ENCODE measurements around the gene SYCP2L.

SYCP2L gene

DNA sequence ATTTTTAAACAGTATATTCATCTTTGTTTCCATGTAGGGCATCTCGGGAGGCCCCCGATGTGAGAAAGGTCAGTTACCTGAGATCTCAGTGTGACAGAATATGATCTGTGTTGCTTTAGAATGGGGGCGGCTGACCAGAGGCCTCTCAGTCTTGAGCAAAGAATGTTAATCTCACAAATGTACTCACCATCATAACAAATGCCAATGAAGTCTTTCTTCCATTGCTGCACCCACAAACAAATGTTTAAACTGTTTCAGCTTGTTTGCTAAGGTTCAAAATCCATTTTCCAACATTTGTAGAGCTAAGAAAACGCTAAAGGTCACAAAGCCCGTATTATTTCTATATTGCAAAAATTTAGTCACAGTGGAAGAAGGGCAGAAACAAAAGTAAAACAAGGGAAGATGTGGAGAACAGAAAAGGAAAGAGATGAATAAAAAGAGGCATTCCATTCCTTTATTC is 125.5 kb downstream of the SYCP2L start:
- no peak for DNase-seq
- Histone ChIP-seq H3K27ac (no peak overlapping the region), H3K4me3 (ENCODE audit: low read depth, low read length) (no peak overlapping the region), H3K27me3 (replicated peaks) (no peaks in the 10 kb centered on the region), H3K36me3 (replicated peaks) (no peaks in the 10 kb centered on the region)
- in situ Hi-C loops (cut with HindIII; ENCODE audit: low pct_ligation_motif_present, low sequenced_read_pairs), result no loop called here
- TF ChIP-seq, protein P1, sequence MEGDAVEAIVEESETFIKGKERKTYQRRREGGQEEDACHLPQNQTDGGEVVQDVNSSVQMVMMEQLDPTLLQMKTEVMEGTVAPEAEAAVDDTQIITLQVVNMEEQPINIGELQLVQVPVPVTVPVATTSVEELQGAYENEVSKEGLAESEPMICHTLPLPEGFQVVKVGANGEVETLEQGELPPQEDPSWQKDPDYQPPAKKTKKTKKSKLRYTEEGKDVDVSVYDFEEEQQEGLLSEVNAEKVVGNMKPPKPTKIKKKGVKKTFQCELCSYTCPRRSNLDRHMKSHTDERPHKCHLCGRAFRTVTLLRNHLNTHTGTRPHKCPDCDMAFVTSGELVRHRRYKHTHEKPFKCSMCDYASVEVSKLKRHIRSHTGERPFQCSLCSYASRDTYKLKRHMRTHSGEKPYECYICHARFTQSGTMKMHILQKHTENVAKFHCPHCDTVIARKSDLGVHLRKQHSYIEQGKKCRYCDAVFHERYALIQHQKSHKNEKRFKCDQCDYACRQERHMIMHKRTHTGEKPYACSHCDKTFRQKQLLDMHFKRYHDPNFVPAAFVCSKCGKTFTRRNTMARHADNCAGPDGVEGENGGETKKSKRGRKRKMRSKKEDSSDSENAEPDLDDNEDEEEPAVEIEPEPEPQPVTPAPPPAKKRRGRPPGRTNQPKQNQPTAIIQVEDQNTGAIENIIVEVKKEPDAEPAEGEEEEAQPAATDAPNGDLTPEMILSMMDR (IDR thresholded peaks at IDR 0.05; ENCODE audit: low read depth, low read length, missing control alignments), result no peak

GRCh38 chr6:11012976-11013720 is 126.3 kb downstream of the SYCP2L start:
- H3K27ac ChIP-seq, result no peak overlapping the region
- H3K4me3 ChIP-seq (ENCODE audit: low read depth, low read length), result no peak overlapping the region
- no peak for DNase-seq
- H3K27me3 ChIP-seq (replicated peaks), result no peaks in the 10 kb centered on the region
- TF ChIP-seq, protein P1 (IDR thresholded peaks at IDR 0.05; ENCODE audit: low read depth, low read length, missing control alignments), result no peak
- H3K36me3 ChIP-seq (replicated peaks), result no peaks in the 10 kb centered on the region
- in situ Hi-C loops (cut with HindIII; ENCODE audit: low pct_ligation_motif_present, low sequenced_read_pairs), result no loop called here

- Histone ChIP-seq H3K36me3 (replicated peaks) (no peaks in the 10 kb centered on the region), H3K27ac (no peak overlapping the region), H3K4me3 (ENCODE audit: low read depth, low read length) (no peak overlapping the region), H3K27me3 (replicated peaks) (no peaks in the 10 kb centered on the region)
- in situ Hi-C loops (cut with HindIII; ENCODE audit: low pct_ligation_motif_present, low sequenced_read_pairs), result no loop called here
- no peak for DNase-seq
- TF ChIP-seq, protein P1 (IDR thresholded peaks at IDR 0.05; ENCODE audit: low read depth, low read length, missing control alignments), result peak; percentile 4
Observed at GRCh38 chr6:11013721-11014070, 126.8 kb downstream of the SYCP2L start.

DNA sequence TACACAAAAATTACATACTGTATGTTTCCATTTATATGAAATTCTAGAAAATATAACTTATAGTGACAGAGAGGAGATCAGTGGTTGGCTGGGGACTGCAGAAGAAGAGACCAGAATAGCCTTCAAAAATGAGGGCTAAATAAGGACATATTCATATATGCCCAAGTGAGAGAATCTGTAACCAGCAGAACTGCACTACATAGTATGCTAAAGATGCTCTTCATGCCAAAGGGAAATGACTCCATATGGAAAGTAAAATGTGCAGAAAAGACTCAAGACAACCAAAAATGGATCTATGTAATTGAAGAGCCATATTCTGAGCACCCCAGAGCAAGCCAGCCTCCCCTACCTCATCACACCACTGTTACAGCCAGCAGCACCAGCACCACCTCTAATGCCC is 128.2 kb downstream of the SYCP2L start:
- no peak for DNase-seq
- in situ Hi-C loops (cut with HindIII; ENCODE audit: low pct_ligation_motif_present, low sequenced_read_pairs), result no loop called here
- Histone ChIP-seq H3K27me3 (replicated peaks) (no peaks in the 10 kb centered on the region), H3K36me3 (replicated peaks) (no peaks in the 10 kb centered on the region), H3K27ac (no peak overlapping the region), H3K4me3 (ENCODE audit: low read depth, low read length) (no peak overlapping the region)
- TF ChIP-seq, protein P1 (IDR thresholded peaks at IDR 0.05; ENCODE audit: low read depth, low read length, missing control alignments), result no peak

- no peak for DNase-seq
- Histone ChIP-seq H3K4me3 (ENCODE audit: low read depth, low read length) (no peak overlapping the region), H3K36me3 (replicated peaks) (no peaks in the 10 kb centered on the region), H3K27me3 (replicated peaks) (no peaks in the 10 kb centered on the region), H3K27ac (no peak overlapping the region)
- TF ChIP-seq, protein P1 (IDR thresholded peaks at IDR 0.05; ENCODE audit: low read depth, low read length, missing control alignments), result no peak
- in situ Hi-C loops (cut with HindIII; ENCODE audit: low pct_ligation_motif_present, low sequenced_read_pairs), result no loop called here
Observed at GRCh38 chr6:11016452-11016851, 129.6 kb downstream of the SYCP2L start.

GRCh38 chr6:11017090-11017489 is 130.2 kb downstream of the SYCP2L start:
- Histone ChIP-seq H3K4me3 (ENCODE audit: low read depth, low read length) (no peak overlapping the region), H3K36me3 (replicated peaks) (no peaks in the 10 kb centered on the region), H3K27me3 (replicated peaks) (no peaks in the 10 kb centered on the region), H3K27ac (no peak overlapping the region)
- TF ChIP-seq, protein P1 (IDR thresholded peaks at IDR 0.05; ENCODE audit: low read depth, low read length, missing control alignments), result no peak
- in situ Hi-C loops (cut with HindIII; ENCODE audit: low pct_ligation_motif_present, low sequenced_read_pairs), result no loop called here
- no peak for DNase-seq
